Vagina (tissue), 2 donors: ENCODE data around the gene TRIM56. TPM values are rescaled to one million over a fixed set of nuclear protein-coding genes. Genes with fewer than 3 reads are reported as not detected.
A peak's percentile ranks its signal among the peaks of the same experiment; 100 is the strongest.
"Not testable (repeated sequence)": the region's sequence is repeated elsewhere in the genome, so short reads cannot be mapped to it uniquely, and the experiment has no call there.

Source experiments
- DNase-seq, 2 donors: peaks; one replicate each; pipeline ENCODE4 v3.0.0-alpha.2; 2017; ENCODE audit errors: extremely low spot score in 2 of 2
- H3K27ac ChIP-seq: fragments of 200-600 bp; sonication (generic); one replicate; pipeline ENCODE4 v1.5.1; 2019
- H3K27me3 ChIP-seq: fragments of 200-600 bp; sonication (generic); one replicate; pipeline ENCODE4 v1.5.1; 2019
- H3K36me3 ChIP-seq, 2 donors: fragments of 200-600 bp; sonication (generic); one replicate each; pipeline ENCODE4 v1.5.1; 2017 to 2019
- H3K4me1 ChIP-seq: fragments of 200-600 bp; sonication (generic); one replicate; pipeline ENCODE4 v1.5.1; 2019
- H3K4me3 ChIP-seq, 2 donors: fragments of 200-600 bp; sonication (generic); 1 replicate in 1 of 2; 2 replicates in 1 of 2; pipeline ENCODE4 v1.5.1; 2016 to 2019
- H3K9me3 ChIP-seq: fragments of 200-600 bp; sonication (generic); one replicate; pipeline ENCODE4 v1.5.1; 2019
- CTCF ChIP-seq, 3 experiments: fragments of 450-650 bp in 2 of 3; fragments of 200-600 bp in 1 of 3; sonication (generic) in 1 of 3; IDR thresholded peaks; one replicate each; pipeline ENCODE4 v1.5.1; 2017 to 2019; ENCODE audit warnings: antibody characterized with exemption in 3 of 3, mild to moderate bottlenecking in 2 of 3, moderate library complexity in 2 of 3
- POLR2A ChIP-seq, 2 donors: fragments of 450-650 bp; IDR thresholded peaks; one replicate each; pipeline ENCODE4 v1.6.1; 2017; ENCODE audit warnings: antibody characterized with exemption in 2 of 2, mild to moderate bottlenecking in 2 of 2, moderate library complexity in 2 of 2
- POLR2AphosphoS5 ChIP-seq, 2 donors: sonication (generic); formaldehyde crosslinking; IDR thresholded peaks; one replicate each; pipeline ENCODE4 v1.9.0; 2017; ENCODE audit warnings: antibody characterized with exemption in 2 of 2, mild to moderate bottlenecking in 2 of 2, low read depth in 1 of 2; ENCODE audit not compliant: insufficient read depth in 1 of 2
- intact Hi-C: fragments of 100-400 bp; cut with DNase I; formaldehyde crosslinking; loops from one replicate; pipeline ENCODE4 v1.15.1; 2023
- total RNA-seq: library from RNA; depleted of rRNA; stranded (reverse); fragments of >200 nt; gene quantifications from one replicate; pipeline ENCODE4 v1.2.3, GENCODE V29; 2016

Gene TRIM56
- total RNA-seq, 1 donor from 2014 or later: 19.4 TPM

DNA sequence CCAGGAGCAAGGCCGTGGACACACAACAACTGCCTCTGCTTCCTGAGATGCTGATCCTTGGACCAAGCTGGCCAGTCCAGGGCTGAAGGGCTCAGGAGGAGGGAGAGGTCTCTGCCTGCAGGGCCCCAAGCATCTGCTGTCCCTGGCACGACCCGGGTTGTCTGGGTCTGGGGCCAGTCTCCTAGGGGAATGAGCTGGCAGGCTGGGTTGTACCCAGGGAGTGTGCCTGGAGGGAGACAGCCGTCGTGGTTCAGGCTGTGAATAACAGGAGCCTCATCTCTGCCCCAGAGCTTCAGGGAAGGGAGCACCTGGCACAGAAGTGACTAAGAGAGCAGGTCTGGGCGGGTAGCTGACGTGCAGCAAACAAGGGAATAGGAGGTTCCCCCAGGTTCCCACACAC lies 23.7 kb downstream of the TRIM56 start:
- no peak overlapping the region for H3K4me3 ChIP-seq
- H3K9me3 ChIP-seq: no peaks in the 10 kb centered on the region
- no peaks in the 10 kb centered on the region for H3K27me3 ChIP-seq
- H3K27ac ChIP-seq: peak overlapping the region; percentile 4
- peak in 1 of 2 donors; percentile 58 for TF ChIP-seq POLR2AphosphoS5 (IDR thresholded peaks at IDR 0.05; ENCODE audit: insufficient read depth in 1 of 2, low read depth in 1 of 2)
- TF ChIP-seq POLR2A (IDR thresholded peaks at IDR 0.05): no peak
- no peaks in the 10 kb centered on the region for H3K4me1 ChIP-seq
- DNase-seq: no peak
- no peaks in the 10 kb centered on the region for H3K36me3 ChIP-seq
- intact Hi-C loops: no loop called here

- H3K36me3 ChIP-seq: no peaks in the 10 kb centered on the region
- TF ChIP-seq POLR2AphosphoS5 (IDR thresholded peaks at IDR 0.05; ENCODE audit: insufficient read depth in 1 of 2, low read depth in 1 of 2) (no peak), CTCF (IDR thresholded peaks at IDR 0.05) (no peak), POLR2A (IDR thresholded peaks at IDR 0.05) (no peak)
- no peaks in the 10 kb centered on the region for H3K27me3 ChIP-seq
- DNase-seq: no peak
- H3K27ac ChIP-seq: peak overlapping the region; percentile 31
- intact Hi-C loops: no loop called here
- no peaks in the 10 kb centered on the region for H3K4me1 ChIP-seq
- H3K4me3 ChIP-seq: no peak overlapping the region
- H3K9me3 ChIP-seq: no peaks in the 10 kb centered on the region
Measured at GRCh38 chr7:101109368-101109767, 24.1 kb downstream of the TRIM56 start.

GRCh38 chr7:101111261-101111660 lies 26.0 kb downstream of the TRIM56 start:
- Histone ChIP-seq H3K36me3 (no peaks in the 10 kb centered on the region), H3K9me3 (no peaks in the 10 kb centered on the region), H3K27me3 (no peaks in the 10 kb centered on the region), H3K4me3 (no peak overlapping the region), H3K27ac (peak overlapping the region; percentile 58), H3K4me1 (no peaks in the 10 kb centered on the region)
- DNase-seq: no peak
- TF ChIP-seq POLR2A (IDR thresholded peaks at IDR 0.05): no peak
- no peak for TF ChIP-seq POLR2AphosphoS5 (IDR thresholded peaks at IDR 0.05; ENCODE audit: insufficient read depth in 1 of 2, low read depth in 1 of 2)
- no peak for TF ChIP-seq CTCF (IDR thresholded peaks at IDR 0.05)
- intact Hi-C loops: no loop called here

- no peak for TF ChIP-seq POLR2A (IDR thresholded peaks at IDR 0.05)
- TF ChIP-seq POLR2AphosphoS5 (IDR thresholded peaks at IDR 0.05; ENCODE audit: insufficient read depth in 1 of 2, low read depth in 1 of 2): peak; percentile 80 to 93
- no peak for TF ChIP-seq CTCF (IDR thresholded peaks at IDR 0.05)
- Histone ChIP-seq H3K27ac (peak overlapping the region; percentile 58), H3K9me3 (no peaks in the 10 kb centered on the region), H3K36me3 (no peaks in the 10 kb centered on the region), H3K4me1 (no peaks in the 10 kb centered on the region), H3K27me3 (no peaks in the 10 kb centered on the region), H3K4me3 (no peak overlapping the region)
- DNase-seq: no peak
- intact Hi-C loops: no loop called here
Measured at GRCh38 chr7:101112233-101112632, 27.0 kb downstream of the TRIM56 start.

GRCh38 chr7:101113140-101113539 lies 27.9 kb downstream of the TRIM56 start:
- DNase-seq, H3K9me3 ChIP-seq, H3K4me1 ChIP-seq, H3K4me3 ChIP-seq, H3K36me3 ChIP-seq, H3K27me3 ChIP-seq, intact Hi-C loops, H3K27ac ChIP-seq: not testable (repeated sequence)

GRCh38 chr7:101113836-101114235 lies 28.6 kb downstream of the TRIM56 start:
- no peak for DNase-seq
- Histone ChIP-seq H3K4me1 (peaks cover 8% of the 10 kb centered on the region), H3K27ac (peak overlapping the region; percentile 6), H3K4me3 (no peak overlapping the region), H3K36me3 (no peaks in the 10 kb centered on the region), H3K27me3 (no peaks in the 10 kb centered on the region), H3K9me3 (no peaks in the 10 kb centered on the region)
- intact Hi-C loops: no loop called here
- TF ChIP-seq POLR2A (IDR thresholded peaks at IDR 0.05) (no peak), CTCF (IDR thresholded peaks at IDR 0.05) (no peak), POLR2AphosphoS5 (IDR thresholded peaks at IDR 0.05; ENCODE audit: insufficient read depth in 1 of 2, low read depth in 1 of 2) (no peak)
